ENCODE data around the gene RNASE7. TPM values are rescaled to one million over a fixed set of nuclear protein-coding genes. Genes with fewer than 3 reads are reported as not detected.
"Not testable (repeated sequence)": the region's sequence is repeated elsewhere in the genome, so short reads cannot be mapped to it uniquely, and the experiment has no call there.

RNASE7 gene
- total and polyA plus RNA-seq, 3 experiments from 2014 or later = not detected

- Mint-ChIP-seq H3K36me3 (no peaks in the 10 kb centered on the region), H3K9me3 (no peaks in the 10 kb centered on the region), H3K4me1 (peaks cover 6 to 8% (median 8%) of the 10 kb centered on the region in 3 donors), H3K4me3 (no peak overlapping the region), H3K27me3 (peaks cover 12 to 30% of the 10 kb centered on the region in 2 donors), H3K27ac (no peak overlapping the region)
- H3K27ac ChIP-seq (ENCODE audit: low read depth, low read length) = no peak overlapping the region
- no peaks in the 10 kb centered on the region for H3K9me3 ChIP-seq (ENCODE audit: low read length)
- ChIA-PET POLR2A (interaction anchor here (1.1 to 1.2 kb wide), 2 partner anchors 25 kb away, joined by 3 to 6 read pairs; no protein-coding TSS in a partner anchor), CTCF (interaction anchor here (0.8 to 4.8 kb wide), 15 partner anchors 8 to 70 kb away, joined by 3 to 133 read pairs (median 4); partner anchors contain the start of genes NDRG2 and TPPP2)
- peak in 3 of 5 donors; percentile 24 to 53 (median 53) for DNase-seq
- no peaks in the 10 kb centered on the region for H3K27me3 ChIP-seq (ENCODE audit: insufficient read depth, low read length, poor library complexity, severe bottlenecking)
- H3K4me1 ChIP-seq (ENCODE audit: insufficient read depth, low read length) = peaks cover 6% of the 10 kb centered on the region
- H3K36me3 ChIP-seq (ENCODE audit: insufficient read depth, low read length) = no peaks in the 10 kb centered on the region
- no peak overlapping the region for H3K4me3 ChIP-seq (ENCODE audit: low read length)
Measured at GRCh38 chr14:21039585-21040369, 2.4 kb upstream of the RNASE7 start.

- CTCF ChIA-PET = interaction anchor here (0.8 to 4.8 kb wide), 15 partner anchors 9 to 69 kb away, joined by 3 to 133 read pairs (median 4); partner anchors contain the start of genes NDRG2 and TPPP2
- no peaks in the 10 kb centered on the region for H3K36me3 ChIP-seq (ENCODE audit: insufficient read depth, low read length)
- peaks cover 6% of the 10 kb centered on the region for H3K4me1 ChIP-seq (ENCODE audit: insufficient read depth, low read length)
- H3K9me3 Mint-ChIP-seq = no peaks in the 10 kb centered on the region
- no peaks in the 10 kb centered on the region for H3K9me3 ChIP-seq (ENCODE audit: low read length)
- H3K4me3 ChIP-seq (ENCODE audit: low read length) = no peak overlapping the region
- H3K4me3 Mint-ChIP-seq = no peak overlapping the region
- peaks cover 6 to 11% (median 9%) of the 10 kb centered on the region in 3 donors for H3K4me1 Mint-ChIP-seq
- no peak overlapping the region for H3K27ac ChIP-seq (ENCODE audit: low read depth, low read length)
- POLR2A ChIA-PET = interaction anchor here (1.2 kb wide), 1 partner anchor 26 kb away, joined by 6 read pairs; no protein-coding TSS in a partner anchor
- peaks cover 12 to 37% of the 10 kb centered on the region in 2 donors for H3K27me3 Mint-ChIP-seq
- DNase-seq = no peak
- H3K27ac Mint-ChIP-seq = no peak overlapping the region
- H3K27me3 ChIP-seq (ENCODE audit: insufficient read depth, low read length, poor library complexity, severe bottlenecking) = no peaks in the 10 kb centered on the region
- no peaks in the 10 kb centered on the region for H3K36me3 Mint-ChIP-seq
Measured at GRCh38 chr14:21040370-21040925, 1.7 kb upstream of the RNASE7 start.

GRCh38 chr14:21040941-21041340 lies 1.2 kb upstream of the RNASE7 start:
- not testable (repeated sequence) for H3K27me3 ChIP-seq (ENCODE audit: insufficient read depth, low read length, poor library complexity, severe bottlenecking); H3K9me3 ChIP-seq (ENCODE audit: low read length); H3K27ac Mint-ChIP-seq; H3K4me3 Mint-ChIP-seq; H3K27ac ChIP-seq (ENCODE audit: low read depth, low read length); DNase-seq; H3K4me1 ChIP-seq (ENCODE audit: insufficient read depth, low read length); H3K4me3 ChIP-seq (ENCODE audit: low read length); H3K36me3 ChIP-seq (ENCODE audit: insufficient read depth, low read length); H3K36me3 Mint-ChIP-seq; H3K9me3 Mint-ChIP-seq
- ChIA-PET POLR2A (interaction anchor here (1.2 kb wide), 1 partner anchor 26 kb away, joined by 6 read pairs; no protein-coding TSS in a partner anchor), CTCF (interaction anchor here (1.0 to 4.8 kb wide), 10 partner anchors 17 to 66 kb away, joined by 3 to 133 read pairs (median 7); partner anchors contain the start of gene NDRG2)
- Mint-ChIP-seq H3K27me3 (peaks cover 12 to 39% of the 10 kb centered on the region in 2 donors), H3K4me1 (peaks cover 6 to 11% (median 9%) of the 10 kb centered on the region in 3 donors)

GRCh38 chr14:21042918-21043317 lies 756 bp downstream of the RNASE7 start:
- Mint-ChIP-seq H3K4me3 (no peak overlapping the region), H3K27ac (peak overlapping the region in 1 of 8 donors; percentile 49), H3K36me3 (no peaks in the 10 kb centered on the region), H3K9me3 (no peaks in the 10 kb centered on the region), H3K4me1 (peaks cover 6 to 11% (median 9%) of the 10 kb centered on the region in 3 donors), H3K27me3 (peaks cover 16 to 44% of the 10 kb centered on the region in 2 donors)
- H3K27me3 ChIP-seq (ENCODE audit: insufficient read depth, low read length, poor library complexity, severe bottlenecking) = no peaks in the 10 kb centered on the region
- POLR2A ChIA-PET = interaction anchor here (0.5 kb wide), 1 partner anchor 46 kb away, joined by 3 read pairs; no protein-coding TSS in a partner anchor
- no peak overlapping the region for H3K27ac ChIP-seq (ENCODE audit: low read depth, low read length)
- H3K36me3 ChIP-seq (ENCODE audit: insufficient read depth, low read length) = no peaks in the 10 kb centered on the region
- H3K4me1 ChIP-seq (ENCODE audit: insufficient read depth, low read length) = peaks cover 6% of the 10 kb centered on the region
- DNase-seq = no peak
- CTCF ChIA-PET = interaction anchor here (1.0 to 4.8 kb wide), 5 partner anchors 27 to 62 kb away, joined by 4 to 133 read pairs (median 6); no protein-coding TSS in a partner anchor
- H3K9me3 ChIP-seq (ENCODE audit: low read length) = no peaks in the 10 kb centered on the region
- no peak overlapping the region for H3K4me3 ChIP-seq (ENCODE audit: low read length)

GRCh38 chr14:21043387-21043973 lies 1.3 kb downstream of the RNASE7 start:
- H3K4me1 Mint-ChIP-seq = peaks cover 6 to 11% (median 9%) of the 10 kb centered on the region in 3 donors
- no peaks in the 10 kb centered on the region for H3K9me3 Mint-ChIP-seq
- H3K27ac Mint-ChIP-seq = no peak overlapping the region
- ChIA-PET CTCF (interaction anchor here (1.0 to 2.2 kb wide), 4 partner anchors 25 to 62 kb away, joined by 3 to 22 read pairs (median 5); no protein-coding TSS in a partner anchor), POLR2A (interaction anchor here (0.5 kb wide), 1 partner anchor 46 kb away, joined by 3 read pairs; no protein-coding TSS in a partner anchor)
- no peak overlapping the region for H3K4me3 ChIP-seq (ENCODE audit: low read length)
- DNase-seq = no peak
- H3K36me3 ChIP-seq (ENCODE audit: insufficient read depth, low read length) = no peaks in the 10 kb centered on the region
- H3K9me3 ChIP-seq (ENCODE audit: low read length) = no peaks in the 10 kb centered on the region
- no peaks in the 10 kb centered on the region for H3K36me3 Mint-ChIP-seq
- peaks cover 13 to 42% of the 10 kb centered on the region in 2 donors for H3K27me3 Mint-ChIP-seq
- H3K4me1 ChIP-seq (ENCODE audit: insufficient read depth, low read length) = peaks cover 6% of the 10 kb centered on the region
- H3K27ac ChIP-seq (ENCODE audit: low read depth, low read length) = no peak overlapping the region
- peak overlapping the region in 1 of 7 donors; percentile 34 for H3K4me3 Mint-ChIP-seq
- H3K27me3 ChIP-seq (ENCODE audit: insufficient read depth, low read length, poor library complexity, severe bottlenecking) = no peaks in the 10 kb centered on the region

- Histone ChIP-seq H3K4me1 (ENCODE audit: insufficient read depth, low read length) (peaks cover 6% of the 10 kb centered on the region), H3K4me3 (ENCODE audit: low read length) (no peak overlapping the region), H3K27ac (ENCODE audit: low read depth, low read length) (no peak overlapping the region), H3K9me3 (ENCODE audit: low read length) (no peaks in the 10 kb centered on the region), H3K27me3 (ENCODE audit: insufficient read depth, low read length, poor library complexity, severe bottlenecking) (no peaks in the 10 kb centered on the region), H3K36me3 (ENCODE audit: insufficient read depth, low read length) (no peaks in the 10 kb centered on the region)
- ChIA-PET CTCF (interaction anchor here (1.0 to 2.2 kb wide), 4 partner anchors 25 to 61 kb away, joined by 3 to 22 read pairs (median 5); no protein-coding TSS in a partner anchor), POLR2A (no interaction called here)
- Mint-ChIP-seq H3K9me3 (no peaks in the 10 kb centered on the region), H3K27me3 (peaks cover 13 to 44% of the 10 kb centered on the region in 2 donors), H3K27ac (peak overlapping the region in 4 of 8 donors; percentile 17 to 69 (median 42)), H3K36me3 (no peaks in the 10 kb centered on the region), H3K4me3 (no peak overlapping the region), H3K4me1 (peaks cover 6 to 11% (median 9%) of the 10 kb centered on the region in 3 donors)
- DNase-seq = no peak
Measured at GRCh38 chr14:21043974-21044618, 1.9 kb downstream of the RNASE7 start.

GRCh38 chr14:21047378-21047781 lies 5.2 kb downstream of the RNASE7 start:
- Mint-ChIP-seq H3K27ac (no peak overlapping the region), H3K36me3 (no peaks in the 10 kb centered on the region), H3K9me3 (no peaks in the 10 kb centered on the region), H3K4me1 (peaks cover 6 to 11% (median 9%) of the 10 kb centered on the region in 3 donors), H3K27me3 (peaks cover 15 to 52% of the 10 kb centered on the region in 2 donors), H3K4me3 (no peak overlapping the region)
- H3K36me3 ChIP-seq (ENCODE audit: insufficient read depth, low read length) = no peaks in the 10 kb centered on the region
- no peak overlapping the region for H3K4me3 ChIP-seq (ENCODE audit: low read length)
- no peak for DNase-seq
- no peaks in the 10 kb centered on the region for H3K9me3 ChIP-seq (ENCODE audit: low read length)
- H3K27me3 ChIP-seq (ENCODE audit: insufficient read depth, low read length, poor library complexity, severe bottlenecking) = no peaks in the 10 kb centered on the region
- H3K27ac ChIP-seq (ENCODE audit: low read depth, low read length) = no peak overlapping the region
- CTCF ChIA-PET = interaction anchor here (0.9 to 2.7 kb wide), 5 partner anchors 32 to 190 kb away, joined by 3 to 18 read pairs (median 8); no protein-coding TSS in a partner anchor
- POLR2A ChIA-PET = no interaction called here
- peaks cover 6% of the 10 kb centered on the region for H3K4me1 ChIP-seq (ENCODE audit: insufficient read depth, low read length)
